Measurements from ENCODE around the gene ECI1. TPM values are rescaled to one million over a fixed set of nuclear protein-coding genes. Genes with fewer than 3 reads are reported as not detected.

The ECI1 gene
- total and polyA plus RNA-seq, 2 of the 13 experiments (the other 11 are each of a cell fraction or from before 2014, with no cell fraction given), result 82.0 to 102 TPM

DNA sequence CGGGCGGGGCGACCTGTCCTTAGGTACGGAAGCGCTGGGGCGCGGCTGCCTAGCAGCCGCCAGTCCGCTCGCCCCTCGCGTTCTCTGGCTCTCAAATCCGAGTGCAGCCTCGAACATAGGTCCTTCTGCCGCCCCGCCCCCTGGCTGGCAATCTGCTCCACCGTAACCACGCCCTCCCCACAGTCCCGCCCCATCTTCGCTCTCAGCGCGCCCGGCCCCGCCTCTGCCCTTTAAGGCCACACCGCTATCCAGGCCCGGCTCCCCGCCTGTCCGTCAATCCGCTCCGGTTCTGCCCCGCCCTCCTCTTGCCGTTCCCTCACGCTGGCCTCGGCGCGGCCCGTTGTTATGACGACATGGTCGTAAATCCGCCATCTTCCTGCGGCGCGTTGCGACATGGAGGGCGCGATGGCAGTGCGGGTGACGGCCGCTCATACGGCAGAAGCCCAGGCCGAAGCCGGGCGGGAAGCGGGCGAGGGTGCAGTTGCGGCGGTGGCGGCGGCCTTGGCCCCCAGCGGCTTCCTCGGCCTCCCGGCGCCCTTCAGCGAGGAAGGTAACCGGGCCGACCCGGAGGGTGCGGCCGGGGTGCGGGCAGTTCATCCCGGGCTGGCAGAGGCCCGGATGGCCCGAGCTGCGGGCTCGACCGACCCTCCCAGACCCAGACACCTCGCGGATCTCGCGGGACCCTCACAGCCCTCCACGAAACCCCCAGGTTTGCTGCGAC is 28.0 kb downstream of the ECI1 start, which contains the start of gene E4F1 (continued):
- peak; percentile 90; the same call in 1 of the 2 replicates for TF ChIP-seq KAT7 (CRISPR knock-in tag; IDR thresholded peaks at IDR 0.05; ENCODE audit: borderline replicate concordance)
- TF ChIP-seq, protein P1, sequence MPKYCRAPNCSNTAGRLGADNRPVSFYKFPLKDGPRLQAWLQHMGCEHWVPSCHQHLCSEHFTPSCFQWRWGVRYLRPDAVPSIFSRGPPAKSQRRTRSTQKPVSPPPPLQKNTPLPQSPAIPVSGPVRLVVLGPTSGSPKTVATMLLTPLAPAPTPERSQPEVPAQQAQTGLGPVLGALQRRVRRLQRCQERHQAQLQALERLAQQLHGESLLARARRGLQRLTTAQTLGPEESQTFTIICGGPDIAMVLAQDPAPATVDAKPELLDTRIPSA (CRISPR knock-in tag; IDR thresholded peaks at IDR 0.05; ENCODE audit: borderline replicate concordance), result no peak
- TF ChIP-seq, protein P2, sequence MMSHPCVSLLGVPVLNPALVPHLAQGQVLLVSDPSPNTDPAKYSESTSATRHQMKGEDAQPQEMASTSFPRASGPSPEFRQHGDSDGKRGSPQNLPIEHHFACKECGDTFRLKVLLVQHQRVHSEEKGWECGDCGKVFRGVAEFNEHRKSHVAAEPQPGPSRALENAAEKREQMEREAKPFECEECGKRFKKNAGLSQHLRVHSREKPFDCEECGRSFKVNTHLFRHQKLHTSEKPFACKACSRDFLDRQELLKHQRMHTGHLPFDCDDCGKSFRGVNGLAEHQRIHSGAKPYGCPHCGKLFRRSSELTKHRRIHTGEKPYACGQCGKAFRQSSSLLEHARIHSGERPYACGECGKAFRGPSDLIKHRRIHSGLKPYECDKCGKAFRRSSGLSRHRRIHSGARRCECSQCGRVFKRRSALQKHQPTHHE (CRISPR knock-in tag; IDR thresholded peaks at IDR 0.05; ENCODE audit: borderline replicate concordance), result peak; percentile 80
- peak; percentile 72; the same call in 1 of the 2 replicates for TF ChIP-seq ZFP90 (CRISPR knock-in tag; IDR thresholded peaks at IDR 0.05; ENCODE audit: borderline replicate concordance)
- TF ChIP-seq ZNF234 (CRISPR knock-in tag; conservative IDR thresholded peaks at IDR 0.05), result no peak
- TF ChIP-seq ZNF7 (CRISPR knock-in tag; IDR thresholded peaks at IDR 0.05), result no peak
- TF ChIP-seq, protein P3, sequence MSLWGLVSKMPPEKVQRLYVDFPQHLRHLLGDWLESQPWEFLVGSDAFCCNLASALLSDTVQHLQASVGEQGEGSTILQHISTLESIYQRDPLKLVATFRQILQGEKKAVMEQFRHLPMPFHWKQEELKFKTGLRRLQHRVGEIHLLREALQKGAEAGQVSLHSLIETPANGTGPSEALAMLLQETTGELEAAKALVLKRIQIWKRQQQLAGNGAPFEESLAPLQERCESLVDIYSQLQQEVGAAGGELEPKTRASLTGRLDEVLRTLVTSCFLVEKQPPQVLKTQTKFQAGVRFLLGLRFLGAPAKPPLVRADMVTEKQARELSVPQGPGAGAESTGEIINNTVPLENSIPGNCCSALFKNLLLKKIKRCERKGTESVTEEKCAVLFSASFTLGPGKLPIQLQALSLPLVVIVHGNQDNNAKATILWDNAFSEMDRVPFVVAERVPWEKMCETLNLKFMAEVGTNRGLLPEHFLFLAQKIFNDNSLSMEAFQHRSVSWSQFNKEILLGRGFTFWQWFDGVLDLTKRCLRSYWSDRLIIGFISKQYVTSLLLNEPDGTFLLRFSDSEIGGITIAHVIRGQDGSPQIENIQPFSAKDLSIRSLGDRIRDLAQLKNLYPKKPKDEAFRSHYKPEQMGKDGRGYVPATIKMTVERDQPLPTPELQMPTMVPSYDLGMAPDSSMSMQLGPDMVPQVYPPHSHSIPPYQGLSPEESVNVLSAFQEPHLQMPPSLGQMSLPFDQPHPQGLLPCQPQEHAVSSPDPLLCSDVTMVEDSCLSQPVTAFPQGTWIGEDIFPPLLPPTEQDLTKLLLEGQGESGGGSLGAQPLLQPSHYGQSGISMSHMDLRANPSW (CRISPR knock-in tag; IDR thresholded peaks at IDR 0.05; ENCODE audit: borderline replicate concordance), result no peak
- TF ChIP-seq, protein P4, sequence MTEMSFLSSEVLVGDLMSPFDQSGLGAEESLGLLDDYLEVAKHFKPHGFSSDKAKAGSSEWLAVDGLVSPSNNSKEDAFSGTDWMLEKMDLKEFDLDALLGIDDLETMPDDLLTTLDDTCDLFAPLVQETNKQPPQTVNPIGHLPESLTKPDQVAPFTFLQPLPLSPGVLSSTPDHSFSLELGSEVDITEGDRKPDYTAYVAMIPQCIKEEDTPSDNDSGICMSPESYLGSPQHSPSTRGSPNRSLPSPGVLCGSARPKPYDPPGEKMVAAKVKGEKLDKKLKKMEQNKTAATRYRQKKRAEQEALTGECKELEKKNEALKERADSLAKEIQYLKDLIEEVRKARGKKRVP (CRISPR knock-in tag; IDR thresholded peaks at IDR 0.05), result peak in 1 of 2 experiments; percentile 63; a peak in 1 of 4 replicates
- peak; percentile 58 for TF ChIP-seq IKZF4 (CRISPR knock-in tag; IDR thresholded peaks at IDR 0.05; ENCODE audit: borderline replicate concordance, low read depth, not compliant biosample characterization)
- TF ChIP-seq ZNF530 (CRISPR knock-in tag; IDR thresholded peaks at IDR 0.05; ENCODE audit: low read depth), result no peak
- peak; percentile 86; the same call in 1 of the 2 replicates for TF ChIP-seq FOXK1 (CRISPR knock-in tag; IDR thresholded peaks at IDR 0.05; ENCODE audit: borderline replicate concordance, low read depth)
- 0 out of 2 replicates have a peak, but pooled peaks have one; percentile 16 for TF ChIP-seq ZNF136 (CRISPR knock-in tag; IDR thresholded peaks at IDR 0.05; ENCODE audit: low read depth)
- TF ChIP-seq, protein P5, sequence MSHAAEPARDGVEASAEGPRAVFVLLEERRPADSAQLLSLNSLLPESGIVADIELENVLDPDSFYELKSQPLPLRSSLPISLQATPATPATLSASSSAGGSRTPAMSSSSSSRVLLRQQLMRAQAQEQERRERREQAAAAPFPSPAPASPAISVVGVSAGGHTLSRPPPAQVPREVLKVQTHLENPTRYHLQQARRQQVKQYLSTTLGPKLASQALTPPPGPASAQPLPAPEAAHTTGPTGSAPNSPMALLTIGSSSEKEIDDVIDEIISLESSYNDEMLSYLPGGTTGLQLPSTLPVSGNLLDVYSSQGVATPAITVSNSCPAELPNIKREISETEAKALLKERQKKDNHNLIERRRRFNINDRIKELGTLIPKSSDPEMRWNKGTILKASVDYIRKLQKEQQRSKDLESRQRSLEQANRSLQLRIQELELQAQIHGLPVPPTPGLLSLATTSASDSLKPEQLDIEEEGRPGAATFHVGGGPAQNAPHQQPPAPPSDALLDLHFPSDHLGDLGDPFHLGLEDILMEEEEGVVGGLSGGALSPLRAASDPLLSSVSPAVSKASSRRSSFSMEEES (CRISPR knock-in tag; IDR thresholded peaks at IDR 0.05), result no peak
- TF ChIP-seq NFKBIZ (CRISPR knock-in tag; IDR thresholded peaks at IDR 0.05), result peak; percentile 51; the same call in 1 of the 2 replicates
- no peak for TF ChIP-seq CCAR2 (optimal IDR thresholded peaks at IDR 0.05; ENCODE audit: low read depth, low read length)
- TF ChIP-seq, protein P6, sequence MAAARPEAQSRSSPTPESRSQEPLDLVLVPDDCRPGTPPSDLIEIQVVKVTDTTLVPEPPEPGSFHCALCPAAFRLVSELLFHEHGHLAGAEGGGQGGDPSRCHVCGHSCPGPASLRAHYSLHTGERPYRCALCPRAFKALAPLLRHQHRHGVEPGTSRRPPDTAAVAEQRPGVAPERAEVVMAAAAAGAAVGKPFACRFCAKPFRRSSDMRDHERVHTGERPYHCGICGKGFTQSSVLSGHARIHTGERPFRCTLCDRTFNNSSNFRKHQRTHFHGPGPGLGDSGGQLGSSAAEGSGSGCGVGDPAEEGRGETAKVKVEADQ (CRISPR knock-in tag; IDR thresholded peaks at IDR 0.05; ENCODE audit: borderline replicate concordance), result peak; percentile 87
- peak; percentile 76; the same call in 1 of the 2 replicates for TF ChIP-seq ZNF605 (CRISPR knock-in tag; IDR thresholded peaks at IDR 0.05)
- peak; percentile 91 for TF ChIP-seq TAF1 (CRISPR knock-in tag; IDR thresholded peaks at IDR 0.05)
- TF ChIP-seq ZC3H4 (CRISPR knock-in tag; IDR thresholded peaks at IDR 0.05; ENCODE audit: borderline replicate concordance), result no peak
- TF ChIP-seq KDM3A (CRISPR knock-in tag; IDR thresholded peaks at IDR 0.05; ENCODE audit: low read depth), result peak; percentile 35; the same call in 1 of the 2 replicates

Data from HepG2 (cell line).